Activated naive CD8-positive, alpha-beta T cell treated with anti-CD3 and anti-CD28 coated beads, Interleukin-2, amount 10 ng/mL, durations not matched to agents 7 days and 5 days (primary cell): Measurements from ENCODE around the gene TPPP2. TPM values are rescaled to one million over a fixed set of nuclear protein-coding genes. Genes with fewer than 3 reads are reported as not detected.

Experiments used
- ATAC-seq: fragments of 150-1000 bp; cut with Tn5 transposase; one replicate; pipeline ENCODE4 v1.10.0; 2021; ENCODE audit warnings: low read depth, moderate library complexity
- POLR2A ChIA-PET: fragments of 350-600 bp; sonication (Branson Sonifier 250); formaldehyde crosslinking; loops from one replicate; lab custom pipeline; 2021; ENCODE audit warnings: antibody characterized with exemption; lab: Charles Lee
- DNase-seq: peaks from one replicate; pipeline ENCODE4 v3.0.0; 2021
- H3K27ac Mint-ChIP-seq: one replicate; pipeline ENCODE4 v1.8.0; 2022; ENCODE audit warnings: mild to moderate bottlenecking, mixed read lengths
- H3K27me3 Mint-ChIP-seq: one replicate; pipeline ENCODE4 v1.8.0; 2022; ENCODE audit warnings: mild to moderate bottlenecking, moderate library complexity, mixed read lengths
- H3K36me3 Mint-ChIP-seq: one replicate; pipeline ENCODE4 v1.8.0; 2021; ENCODE audit warnings: mild to moderate bottlenecking, mixed read lengths
- H3K4me1 Mint-ChIP-seq: one replicate; pipeline ENCODE4 v1.8.0; 2021; ENCODE audit warnings: mixed read lengths
- H3K4me3 Mint-ChIP-seq: one replicate; pipeline ENCODE4 v1.8.0; 2022; ENCODE audit warnings: mild to moderate bottlenecking, moderate library complexity, mixed read lengths
- H3K9me3 Mint-ChIP-seq: one replicate; pipeline ENCODE4 v1.8.0; 2021; ENCODE audit warnings: mixed read lengths
- total RNA-seq, 2 experiments: library from RNA; stranded (reverse); gene quantifications; one replicate each; pipeline ENCODE4 v1.2.3, GENCODE V29; 2021

TPPP2 gene
- total RNA-seq, 2 experiments from 2014 or later: not detected

DNA sequence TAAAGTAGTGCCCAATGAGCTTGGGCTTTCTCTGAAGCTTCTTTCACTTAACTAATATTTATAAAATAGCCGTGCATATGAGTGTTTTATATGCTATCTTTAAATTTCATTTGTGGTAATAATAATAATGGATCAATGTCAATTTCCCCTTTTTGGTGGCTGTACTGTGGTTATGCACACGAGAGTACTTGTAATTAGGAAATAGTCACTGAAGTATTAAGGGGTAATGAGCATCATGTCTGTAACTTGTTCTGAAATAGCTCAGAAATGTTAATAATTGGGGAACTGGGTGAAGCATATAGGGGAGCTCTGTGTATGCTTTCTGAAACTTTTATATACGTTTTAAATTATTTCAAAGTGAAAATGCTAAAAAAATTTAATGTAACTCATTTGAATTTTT is 20.6 kb downstream of the TPPP2 start:
- DNase-seq: no peak
- Mint-ChIP-seq H3K27me3 (peaks cover 14% of the 10 kb centered on the region), H3K27ac (no peak overlapping the region), H3K4me3 (no peak overlapping the region), H3K36me3 (no peaks in the 10 kb centered on the region), H3K4me1 (peaks cover 2% of the 10 kb centered on the region), H3K9me3 (no peaks in the 10 kb centered on the region)
- POLR2A ChIA-PET: interaction anchor here (0.5 kb wide), 1 partner anchor 38 kb away, joined by 3 read pairs; no protein-coding TSS in a partner anchor
- no peak for ATAC-seq

GRCh38 chr14:21053184-21054122 is 23.4 kb downstream of the TPPP2 start:
- no peak for DNase-seq
- H3K36me3 Mint-ChIP-seq: no peaks in the 10 kb centered on the region
- peaks cover 8% of the 10 kb centered on the region for H3K27me3 Mint-ChIP-seq
- no peaks in the 10 kb centered on the region for H3K9me3 Mint-ChIP-seq
- POLR2A ChIA-PET: no interaction called here
- peaks cover 5% of the 10 kb centered on the region for H3K4me1 Mint-ChIP-seq
- no peak for ATAC-seq
- no peak overlapping the region for H3K27ac Mint-ChIP-seq
- no peak overlapping the region for H3K4me3 Mint-ChIP-seq

DNA sequence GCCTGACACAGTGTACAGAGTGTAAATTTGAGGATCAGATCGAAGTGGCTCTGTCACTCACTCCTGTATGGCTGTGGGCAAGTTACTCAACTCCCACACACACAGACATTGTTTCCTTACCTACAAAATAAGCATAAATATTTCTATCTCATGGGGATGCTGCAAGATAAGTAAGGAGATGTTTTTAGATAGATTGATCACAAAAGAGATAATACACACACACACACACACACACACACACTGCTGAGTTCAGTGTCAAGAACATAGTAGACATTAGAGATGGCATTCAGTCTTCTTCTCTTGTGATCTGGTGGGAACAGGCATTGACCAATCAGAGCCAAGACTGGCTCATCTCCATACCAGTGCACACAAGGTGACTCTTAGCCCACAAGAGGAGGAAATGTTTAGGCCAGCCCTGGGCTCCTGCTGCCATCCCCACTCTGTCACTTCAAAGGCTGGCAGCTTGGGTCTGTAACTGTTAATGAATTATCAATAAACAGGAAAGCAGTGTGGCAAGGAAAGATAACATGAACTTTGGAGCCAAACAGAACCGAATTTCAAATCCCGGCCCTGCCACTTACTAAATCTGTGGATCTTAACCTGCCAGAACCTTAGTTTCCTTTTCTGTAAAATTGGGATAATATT is 24.2 kb downstream of the TPPP2 start:
- H3K9me3 Mint-ChIP-seq: no peaks in the 10 kb centered on the region
- H3K27me3 Mint-ChIP-seq: peaks cover 11% of the 10 kb centered on the region
- H3K4me1 Mint-ChIP-seq: peaks cover 5% of the 10 kb centered on the region
- ATAC-seq (no peak), DNase-seq (no peak)
- H3K4me3 Mint-ChIP-seq: no peak overlapping the region
- POLR2A ChIA-PET: no interaction called here
- no peak overlapping the region for H3K27ac Mint-ChIP-seq
- H3K36me3 Mint-ChIP-seq: no peaks in the 10 kb centered on the region

DNA sequence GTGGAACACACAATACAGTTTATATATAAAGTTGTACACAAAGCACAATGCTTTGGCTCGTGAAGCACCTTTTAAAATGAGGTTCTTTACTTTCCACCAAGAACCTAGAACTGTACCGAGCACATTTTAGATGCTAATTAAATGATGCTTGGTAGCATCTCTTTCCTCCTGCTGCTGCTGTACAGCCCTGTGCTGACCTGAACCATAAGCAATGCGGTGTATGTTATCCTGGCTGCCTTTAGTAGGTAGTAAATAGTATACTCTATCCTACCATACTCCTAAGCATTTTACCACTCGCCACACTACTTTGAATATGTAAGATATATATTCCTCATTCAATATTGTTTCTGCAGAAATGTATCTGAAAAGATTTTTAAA is 24.7 kb downstream of the TPPP2 start:
- no peak for DNase-seq
- POLR2A ChIA-PET: no interaction called here
- no peak overlapping the region for H3K4me3 Mint-ChIP-seq
- peaks cover 5% of the 10 kb centered on the region for H3K4me1 Mint-ChIP-seq
- peaks cover 8% of the 10 kb centered on the region for H3K27me3 Mint-ChIP-seq
- no peaks in the 10 kb centered on the region for H3K9me3 Mint-ChIP-seq
- no peak overlapping the region for H3K27ac Mint-ChIP-seq
- H3K36me3 Mint-ChIP-seq: no peaks in the 10 kb centered on the region
- no peak for ATAC-seq

GRCh38 chr14:21055432-21056117 is 25.6 kb downstream of the TPPP2 start:
- no peak overlapping the region for H3K4me3 Mint-ChIP-seq
- no peaks in the 10 kb centered on the region for H3K36me3 Mint-ChIP-seq
- no peak for DNase-seq
- H3K4me1 Mint-ChIP-seq: peaks cover 5% of the 10 kb centered on the region
- ATAC-seq: no peak
- no peaks in the 10 kb centered on the region for H3K9me3 Mint-ChIP-seq
- no peak overlapping the region for H3K27ac Mint-ChIP-seq
- peaks cover 11% of the 10 kb centered on the region for H3K27me3 Mint-ChIP-seq
- POLR2A ChIA-PET: no interaction called here

DNA sequence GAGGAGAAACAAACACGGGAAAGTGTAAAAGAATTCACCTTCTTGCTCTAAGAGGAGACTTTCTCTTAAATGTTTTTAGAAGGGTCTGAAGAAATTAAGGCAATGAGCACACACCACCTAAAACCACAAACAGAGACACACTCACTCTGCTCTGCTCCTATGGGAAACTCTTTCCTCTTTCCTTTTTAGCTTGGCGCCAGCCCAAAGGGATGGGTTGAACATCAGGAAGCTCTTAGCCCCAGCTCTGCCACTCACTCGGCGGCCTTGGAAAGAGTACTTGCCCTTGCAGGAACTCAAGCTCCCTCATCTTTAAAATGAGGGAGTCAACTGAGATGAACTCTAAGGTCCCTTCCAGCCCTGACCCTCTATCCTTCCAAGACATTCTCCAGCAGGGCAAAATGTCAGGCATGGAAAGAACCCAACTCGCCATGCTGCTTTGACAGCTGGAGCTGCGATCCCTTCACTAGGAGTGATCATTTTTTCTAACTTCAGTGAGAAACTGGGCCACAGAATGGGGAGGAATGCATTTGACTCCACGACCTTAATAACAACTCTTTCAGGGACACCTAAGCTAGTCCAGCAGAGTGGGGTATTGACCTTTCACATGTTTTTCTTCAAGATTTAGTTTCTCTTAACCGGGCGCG is 26.6 kb downstream of the TPPP2 start:
- no peak for ATAC-seq

DNA sequence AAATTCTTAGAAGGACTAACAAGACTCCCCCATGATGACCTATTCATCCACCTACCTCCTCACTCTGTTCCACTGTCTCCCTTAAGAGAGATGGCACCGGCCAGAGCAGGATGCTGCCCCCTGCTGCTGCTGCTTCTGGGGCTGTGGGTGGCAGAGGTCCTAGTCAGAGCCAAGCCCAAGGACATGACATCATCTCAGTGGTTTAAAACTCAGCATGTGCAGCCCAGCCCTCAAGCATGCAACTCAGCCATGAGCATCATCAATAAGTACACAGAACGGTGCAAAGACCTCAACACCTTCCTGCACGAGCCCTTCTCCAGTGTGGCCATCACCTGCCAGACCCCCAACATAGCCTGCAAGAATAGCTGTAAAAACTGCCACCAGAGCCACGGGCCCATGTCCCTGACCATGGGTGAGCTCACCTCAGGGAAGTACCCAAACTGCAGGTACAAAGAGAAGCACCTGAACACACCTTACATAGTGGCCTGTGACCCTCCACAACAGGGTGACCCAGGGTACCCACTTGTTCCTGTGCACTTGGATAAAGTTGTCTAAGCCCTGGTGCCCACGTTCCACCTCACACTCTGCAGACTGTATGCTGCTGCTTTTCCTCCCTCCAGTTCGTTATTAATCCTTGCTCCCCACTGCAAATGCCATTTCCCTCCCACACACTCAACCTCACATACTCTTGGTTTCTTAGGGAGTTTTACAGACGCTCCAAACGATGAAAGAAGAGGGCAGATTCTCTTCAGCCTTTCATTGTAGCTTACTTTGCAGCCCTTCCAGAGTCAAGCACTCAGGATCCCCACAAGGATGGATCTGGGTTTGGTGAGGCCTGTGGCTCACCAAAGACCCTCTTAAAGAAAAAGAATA is 28.0 kb downstream of the TPPP2 start, which contains the start of gene RNASE8:
TSS of gene RNASE8 (plus strand) at position 20 of the 873 bp plus-strand sequence. CDS start at position 91, 71 bp downstream.
- Mint-ChIP-seq H3K27ac (no peak within 1 kb of the TSS), H3K36me3 (no peaks in the 10 kb centered on the region), H3K4me3 (no peak within 1 kb of the TSS), H3K4me1 (peaks cover 5% of the 10 kb centered on the region), H3K27me3 (peaks cover 21% of the 10 kb centered on the region), H3K9me3 (no peaks in the 10 kb centered on the region)
- no peak for ATAC-seq
- POLR2A ChIA-PET: no interaction called here
- DNase-seq: no peak

More for the DNA sequence above, 26.6 kb downstream of the TPPP2 start:
- Mint-ChIP-seq H3K27ac (no peak overlapping the region), H3K4me3 (no peak overlapping the region), H3K36me3 (no peaks in the 10 kb centered on the region), H3K27me3 (peaks cover 16% of the 10 kb centered on the region), H3K4me1 (peaks cover 5% of the 10 kb centered on the region), H3K9me3 (no peaks in the 10 kb centered on the region)
- DNase-seq: no peak
- POLR2A ChIA-PET: no interaction called here

DNA sequence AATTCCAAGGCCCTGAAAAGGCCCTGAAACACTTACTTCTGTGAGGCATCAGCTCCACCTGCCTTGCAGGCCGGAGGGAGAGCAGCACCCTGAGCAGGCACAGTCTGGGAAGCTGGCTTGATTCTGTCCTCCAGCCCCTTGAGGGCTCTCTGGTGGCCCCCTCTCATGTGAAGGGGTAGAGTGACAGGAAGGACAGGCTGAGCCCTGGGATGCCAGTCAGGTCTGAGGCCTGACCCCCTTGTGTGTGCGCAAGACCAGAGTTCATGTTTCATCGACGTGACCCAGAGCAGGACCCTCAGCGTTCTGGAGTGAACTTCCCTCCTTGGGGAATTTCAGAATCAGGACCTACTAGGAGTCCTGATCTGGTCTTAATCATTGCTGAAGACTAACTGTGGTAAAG is 28.9 kb downstream of the TPPP2 start:
- H3K27ac Mint-ChIP-seq: no peak overlapping the region
- ATAC-seq (no peak), DNase-seq (no peak)
- H3K36me3 Mint-ChIP-seq: no peaks in the 10 kb centered on the region
- H3K27me3 Mint-ChIP-seq: peaks cover 30% of the 10 kb centered on the region
- no peaks in the 10 kb centered on the region for H3K9me3 Mint-ChIP-seq
- POLR2A ChIA-PET: no interaction called here
- peaks cover 5% of the 10 kb centered on the region for H3K4me1 Mint-ChIP-seq
- no peak overlapping the region for H3K4me3 Mint-ChIP-seq

DNA sequence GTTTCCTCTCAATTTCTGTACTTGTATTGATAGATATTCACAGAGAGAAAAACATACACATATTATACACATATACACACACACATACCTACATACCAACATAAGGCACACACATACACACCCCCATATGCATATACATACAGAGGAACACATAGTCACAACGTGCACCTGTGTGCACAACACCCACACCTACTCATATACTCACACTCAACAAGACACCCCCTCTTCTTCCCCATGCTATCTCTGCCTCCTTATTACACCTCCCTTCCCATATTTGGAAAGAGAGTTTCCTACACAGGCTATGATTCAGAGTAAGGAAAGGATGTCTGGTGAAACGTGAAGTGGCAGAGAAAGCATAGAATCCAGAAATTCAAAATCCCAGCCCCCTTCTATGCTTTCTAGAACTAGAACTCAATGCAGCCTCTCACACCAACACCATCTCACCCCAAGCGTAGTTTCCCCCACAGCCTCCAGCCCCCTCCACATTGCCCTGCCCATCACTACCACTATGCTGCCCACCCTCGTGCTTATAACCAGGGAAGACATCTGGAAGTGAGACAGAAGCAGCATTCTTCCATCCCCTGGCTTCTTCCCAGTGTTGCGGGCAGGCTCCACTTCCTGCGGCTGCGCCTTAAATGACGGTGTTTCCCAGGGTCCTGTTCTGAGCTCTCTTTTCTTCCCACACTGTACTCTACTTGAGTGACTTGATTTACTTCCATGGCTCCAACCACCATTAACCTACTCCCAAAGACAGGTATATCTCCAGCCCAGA is 30.0 kb downstream of the TPPP2 start:
- H3K4me1 Mint-ChIP-seq: peaks cover 3% of the 10 kb centered on the region
- DNase-seq (no peak), ATAC-seq (no peak)
- H3K9me3 Mint-ChIP-seq: no peaks in the 10 kb centered on the region
- peaks cover 36% of the 10 kb centered on the region for H3K27me3 Mint-ChIP-seq
- no peak overlapping the region for H3K4me3 Mint-ChIP-seq
- no peaks in the 10 kb centered on the region for H3K36me3 Mint-ChIP-seq
- POLR2A ChIA-PET: no interaction called here
- H3K27ac Mint-ChIP-seq: no peak overlapping the region

DNA sequence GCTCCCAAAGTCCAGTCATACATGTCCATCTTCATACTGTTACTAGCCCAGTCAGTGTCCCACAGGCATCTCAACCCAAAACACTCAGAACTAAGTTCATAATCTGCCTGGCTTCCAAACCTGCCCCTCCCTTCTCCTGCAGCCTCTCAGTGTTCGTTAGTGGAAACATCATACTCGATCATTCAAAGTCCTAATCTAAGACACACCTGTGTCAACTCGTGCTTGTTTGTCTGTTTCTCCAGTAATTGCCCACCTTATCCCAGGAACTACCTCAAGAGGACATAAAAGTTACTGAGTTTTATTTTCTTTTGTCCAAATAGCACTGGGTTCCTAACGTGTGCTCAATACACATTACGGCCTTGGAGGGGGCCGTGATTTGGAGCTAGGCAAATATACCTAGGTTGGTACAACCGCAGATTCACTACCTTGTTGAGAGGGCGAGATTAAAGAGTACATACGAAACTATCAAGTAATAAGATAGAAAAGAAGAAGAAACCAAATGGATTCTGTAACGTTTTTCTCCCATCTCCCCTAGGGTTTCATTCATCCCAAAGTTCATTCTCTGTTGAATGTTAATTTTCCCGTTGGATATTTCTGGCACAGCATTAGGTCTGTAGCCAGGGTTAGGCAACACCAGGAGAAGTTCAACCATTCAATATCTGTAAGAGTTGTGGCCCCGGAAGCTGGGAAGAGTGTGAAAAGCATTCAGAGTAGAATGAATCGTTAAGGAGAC is 30.8 kb downstream of the TPPP2 start:
- peaks cover 3% of the 10 kb centered on the region for H3K4me1 Mint-ChIP-seq
- no peak overlapping the region for H3K27ac Mint-ChIP-seq
- no peaks in the 10 kb centered on the region for H3K9me3 Mint-ChIP-seq
- no peak overlapping the region for H3K4me3 Mint-ChIP-seq
- no peaks in the 10 kb centered on the region for H3K36me3 Mint-ChIP-seq
- DNase-seq: no peak
- H3K27me3 Mint-ChIP-seq: peaks cover 42% of the 10 kb centered on the region
- POLR2A ChIA-PET: no interaction called here
- ATAC-seq: no peak

DNA sequence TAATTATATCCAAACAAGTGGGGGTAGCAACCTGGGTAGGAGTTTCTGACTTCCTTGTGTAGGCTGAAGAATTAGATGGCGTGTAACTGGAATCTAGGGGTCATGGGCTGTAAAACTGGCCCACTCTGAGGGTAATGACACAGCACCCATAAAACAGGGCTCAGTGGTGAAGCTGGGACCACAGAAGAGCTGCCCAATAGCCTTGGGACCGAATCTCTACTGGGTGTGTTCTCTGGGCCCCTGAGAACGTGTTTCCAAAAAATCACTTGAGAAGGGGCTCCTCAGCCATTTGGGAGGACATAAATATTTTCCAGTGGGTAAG is 31.3 kb downstream of the TPPP2 start:
- no peak for DNase-seq
- POLR2A ChIA-PET: no interaction called here
- H3K4me1 Mint-ChIP-seq: peaks cover 3% of the 10 kb centered on the region
- no peak overlapping the region for H3K4me3 Mint-ChIP-seq
- no peak overlapping the region for H3K27ac Mint-ChIP-seq
- no peak for ATAC-seq
- peaks cover 46% of the 10 kb centered on the region for H3K27me3 Mint-ChIP-seq
- H3K36me3 Mint-ChIP-seq: no peaks in the 10 kb centered on the region
- H3K9me3 Mint-ChIP-seq: no peaks in the 10 kb centered on the region
